GM18861 (cell line): ENCODE measurements around the gene BBS1.

Experiments used
- ATAC-seq: cut with Tn5 transposase; IDR thresholded peaks from one replicate; pipeline ENCODE4 v1.9.1; 2021; ENCODE audit not compliant: unreplicated experiment

Gene BBS1

DNA sequence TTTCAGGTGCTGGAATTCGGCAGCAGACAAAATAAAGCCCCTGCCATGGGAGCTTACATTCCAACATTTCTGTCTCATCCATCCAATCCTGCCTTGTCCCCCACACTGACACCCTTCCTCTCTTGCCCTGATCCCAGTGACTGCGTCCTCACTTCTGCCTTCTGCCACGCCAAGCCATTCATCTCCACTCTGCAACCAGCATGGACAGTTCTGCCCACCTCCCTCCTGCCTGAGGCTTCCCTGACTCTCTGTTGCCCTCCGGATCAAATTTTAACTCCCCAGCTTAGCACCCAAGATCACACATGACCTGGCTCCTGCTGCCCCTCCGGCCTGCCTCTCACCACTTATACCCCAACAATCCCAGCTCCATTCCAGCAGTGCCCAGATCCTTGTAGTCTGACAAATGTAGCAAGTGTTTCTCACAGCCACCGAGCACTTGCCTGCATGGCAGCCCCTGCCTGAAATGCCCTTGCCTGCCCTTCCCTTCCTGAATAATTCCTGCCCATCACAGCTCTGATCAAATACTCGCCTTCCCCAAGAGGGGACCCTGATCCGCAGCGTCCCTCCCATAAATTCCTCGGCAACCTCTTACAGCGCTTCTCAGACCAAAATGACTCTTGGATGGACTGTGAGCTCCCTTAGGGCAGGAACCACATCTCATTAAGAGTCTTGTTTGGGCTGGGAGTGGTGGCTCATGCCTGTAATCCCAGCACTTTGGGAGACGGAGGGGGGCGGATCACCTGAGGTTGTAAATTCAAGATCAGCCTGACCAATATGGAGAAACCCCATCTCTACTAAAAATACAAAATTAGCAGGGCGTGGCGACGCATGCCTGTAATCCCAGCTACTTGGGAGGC is 38.6 kb downstream of the BBS1 start:
- ATAC-seq: no peak

DNA sequence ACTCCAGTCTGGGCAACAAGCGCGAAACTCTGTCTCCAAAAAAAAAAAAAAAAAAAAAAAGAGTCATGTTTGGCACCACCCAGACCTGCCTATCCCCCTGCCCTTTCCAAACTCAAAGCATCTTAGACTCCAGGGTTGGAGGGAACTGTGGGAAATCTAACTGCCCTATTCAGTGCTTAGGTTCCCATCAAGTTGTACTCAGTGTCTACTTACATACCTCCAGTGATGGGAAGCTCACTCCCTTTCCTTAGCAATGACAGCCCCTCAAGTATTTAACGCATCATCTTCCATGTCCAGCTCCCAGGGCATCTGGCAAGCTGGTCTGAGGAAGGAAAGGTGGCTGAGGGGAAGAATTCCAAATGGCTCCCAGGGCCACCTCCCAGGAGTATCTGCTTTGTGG is 39.3 kb downstream of the BBS1 start:
- ATAC-seq: no peak

DNA sequence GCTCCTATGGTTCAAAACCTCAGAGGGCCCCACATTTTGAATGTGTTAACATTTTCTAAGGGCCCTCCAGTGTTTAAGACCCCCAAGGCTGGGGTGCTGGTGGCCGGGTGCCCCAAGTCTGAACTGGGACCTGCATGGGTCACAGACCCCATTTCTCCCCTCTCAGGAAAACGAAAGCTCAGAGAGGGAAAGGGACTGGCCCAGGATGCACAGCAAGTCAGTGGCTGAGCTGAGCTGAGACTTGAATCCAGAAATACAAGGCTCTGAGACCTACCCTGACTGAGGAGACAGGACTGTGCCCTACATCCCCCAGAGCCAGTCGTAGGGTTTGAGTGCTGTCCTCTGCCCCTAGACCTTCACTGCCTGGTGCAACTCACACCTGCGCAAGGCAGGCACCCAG is 40.5 kb downstream of the BBS1 start:
- no peak for ATAC-seq

DNA sequence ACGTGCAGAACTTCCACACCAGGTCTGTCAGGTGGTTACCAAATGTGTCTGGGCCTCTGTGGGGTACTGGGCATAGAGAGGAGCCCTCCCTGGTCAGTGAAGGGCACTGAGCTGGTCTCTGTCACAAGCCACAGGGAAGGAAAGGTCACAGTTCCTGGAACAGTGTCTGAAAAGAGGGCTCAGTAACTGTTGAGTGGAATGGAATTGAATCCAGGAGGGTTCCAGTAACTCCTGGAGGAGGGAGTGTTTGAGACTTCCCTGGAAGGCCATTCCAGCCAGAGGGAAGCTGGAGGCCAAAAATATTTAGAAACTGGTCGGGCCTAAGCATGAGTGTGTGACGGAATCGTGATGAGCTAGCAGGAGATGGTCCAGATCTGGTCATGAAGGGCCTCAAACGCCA is 44.2 kb downstream of the BBS1 start:
- ATAC-seq: no peak

DNA sequence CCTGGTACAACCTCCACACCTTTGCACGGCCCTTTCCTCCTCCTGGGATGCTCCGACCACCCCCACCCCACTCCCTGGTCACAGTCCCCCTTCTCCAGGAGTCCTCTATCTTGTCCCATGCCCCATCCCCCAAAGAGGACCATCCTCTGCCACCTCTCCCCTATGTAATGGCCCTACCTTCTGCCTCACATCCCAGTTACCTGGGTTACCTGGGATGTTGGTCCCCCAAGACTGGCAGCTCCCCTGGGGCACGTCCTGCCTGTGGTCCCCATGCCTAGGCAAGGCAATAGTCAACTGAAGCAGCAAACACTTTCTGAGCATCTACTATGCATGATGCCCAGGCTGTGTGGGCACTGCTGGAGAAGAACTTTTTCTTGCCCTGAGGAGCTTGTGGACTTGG is 45.0 kb downstream of the BBS1 start:
- ATAC-seq: no peak

DNA sequence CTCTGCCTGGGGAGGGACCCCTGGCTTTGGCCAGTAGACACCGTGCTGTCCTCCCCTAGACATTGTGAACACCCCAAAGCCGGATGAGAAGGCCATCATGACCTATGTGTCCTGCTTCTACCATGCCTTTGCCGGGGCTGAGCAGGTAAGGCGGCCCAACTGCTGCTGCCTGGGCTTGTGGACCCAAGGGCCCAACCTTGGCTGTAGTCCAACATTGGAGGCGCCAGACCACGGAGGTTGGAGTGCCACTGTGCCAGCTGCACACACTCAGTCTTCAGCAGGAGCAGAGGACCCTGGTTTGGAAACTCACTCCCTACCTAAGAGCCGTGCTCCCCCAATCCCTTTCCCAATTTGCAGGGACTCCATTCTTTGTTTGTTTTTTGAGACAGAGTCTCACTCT is 45.7 kb downstream of the BBS1 start:
- no peak for ATAC-seq

DNA sequence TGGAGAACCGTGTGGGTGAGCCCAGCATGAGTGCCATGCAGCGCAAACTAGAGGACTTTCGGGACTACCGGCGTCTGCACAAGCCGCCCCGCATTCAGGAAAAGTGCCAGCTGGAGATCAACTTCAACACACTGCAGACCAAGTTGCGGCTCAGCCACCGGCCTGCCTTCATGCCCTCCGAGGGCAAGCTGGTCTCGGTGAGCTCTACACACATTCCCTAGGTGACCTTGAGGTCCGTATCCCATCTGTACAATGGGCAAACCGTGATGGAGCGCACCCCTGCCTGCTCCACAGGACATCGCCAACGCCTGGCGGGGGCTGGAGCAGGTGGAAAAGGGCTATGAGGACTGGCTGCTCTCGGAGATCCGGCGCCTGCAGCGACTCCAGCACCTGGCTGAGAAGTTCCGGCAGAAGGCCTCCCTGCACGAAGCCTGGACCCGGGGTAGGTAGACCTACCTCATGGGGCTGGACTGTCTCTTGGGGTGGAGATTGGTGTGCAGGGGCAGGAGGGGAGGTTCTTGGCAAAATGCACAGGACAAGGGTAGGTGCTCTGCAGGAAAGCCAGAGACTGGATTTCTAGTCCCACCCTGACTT is 47.4 kb downstream of the BBS1 start:
- ATAC-seq: no peak

DNA sequence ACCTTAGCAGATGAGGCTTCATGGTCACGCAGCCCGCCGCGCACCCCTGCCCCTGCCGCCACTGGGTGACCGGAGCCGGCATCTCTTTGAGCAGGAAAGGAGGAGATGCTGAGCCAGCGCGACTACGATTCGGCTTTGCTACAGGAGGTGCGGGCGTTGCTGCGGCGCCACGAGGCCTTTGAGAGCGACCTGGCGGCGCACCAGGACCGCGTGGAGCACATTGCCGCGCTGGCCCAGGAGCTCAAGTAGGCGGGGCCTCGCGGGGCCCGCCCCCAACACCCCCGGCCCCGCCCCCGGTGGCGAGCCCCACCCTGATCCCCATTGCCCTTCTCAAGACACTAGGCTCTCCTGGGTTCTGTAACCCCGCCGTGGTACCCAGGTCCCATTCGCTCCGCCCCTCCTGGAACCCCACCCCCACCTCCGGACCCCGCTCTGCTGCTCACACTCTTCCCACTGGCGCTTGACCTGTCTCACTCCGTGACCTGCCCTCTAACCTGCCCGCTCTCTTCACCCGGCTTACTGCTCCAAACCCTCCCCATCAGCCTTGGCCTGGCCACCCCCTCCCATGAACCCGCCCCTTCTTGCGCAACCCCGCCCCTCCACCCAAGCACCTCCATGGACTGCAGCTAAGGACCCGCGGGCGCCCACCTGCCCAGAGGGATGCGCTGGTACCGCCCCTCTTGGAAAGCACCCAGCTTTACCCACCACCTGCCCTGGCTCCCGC is 48.9 kb downstream of the BBS1 start:
- no peak for ATAC-seq

DNA sequence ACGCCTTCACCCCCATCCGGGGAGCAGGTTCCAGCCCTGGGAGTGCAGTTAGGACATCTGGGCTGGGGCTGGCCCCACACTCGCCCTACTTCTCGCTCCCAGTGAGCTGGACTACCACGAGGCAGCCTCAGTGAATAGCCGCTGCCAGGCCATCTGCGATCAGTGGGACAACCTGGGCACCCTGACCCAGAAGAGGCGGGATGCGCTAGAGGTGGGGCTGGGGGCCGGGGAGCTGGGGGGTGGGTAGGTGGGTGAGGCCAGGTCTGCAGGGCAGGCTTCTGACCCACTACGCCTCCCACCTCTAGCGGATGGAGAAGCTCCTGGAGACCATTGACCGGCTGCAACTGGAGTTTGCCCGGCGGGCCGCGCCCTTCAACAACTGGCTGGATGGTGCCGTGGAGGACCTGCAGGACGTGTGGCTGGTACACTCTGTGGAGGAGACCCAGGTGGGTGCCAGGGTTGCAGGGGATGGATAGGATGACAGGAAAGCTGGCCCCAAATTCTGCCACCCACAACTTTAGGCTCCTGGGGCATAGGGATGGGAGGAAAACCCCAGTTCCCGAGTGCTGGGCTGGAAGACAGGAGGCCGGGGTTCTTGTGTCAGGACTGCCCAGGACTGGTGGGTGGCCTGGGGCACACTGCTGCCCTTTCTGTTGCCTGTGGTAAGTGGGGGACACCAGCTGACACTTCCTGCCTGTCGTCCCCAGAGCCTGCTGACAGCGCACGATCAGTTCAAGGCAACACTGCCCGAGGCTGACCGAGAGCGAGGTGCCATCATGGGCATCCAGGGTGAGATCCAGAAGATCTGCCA is 49.6 kb downstream of the BBS1 start:
- ATAC-seq: no peak

DNA sequence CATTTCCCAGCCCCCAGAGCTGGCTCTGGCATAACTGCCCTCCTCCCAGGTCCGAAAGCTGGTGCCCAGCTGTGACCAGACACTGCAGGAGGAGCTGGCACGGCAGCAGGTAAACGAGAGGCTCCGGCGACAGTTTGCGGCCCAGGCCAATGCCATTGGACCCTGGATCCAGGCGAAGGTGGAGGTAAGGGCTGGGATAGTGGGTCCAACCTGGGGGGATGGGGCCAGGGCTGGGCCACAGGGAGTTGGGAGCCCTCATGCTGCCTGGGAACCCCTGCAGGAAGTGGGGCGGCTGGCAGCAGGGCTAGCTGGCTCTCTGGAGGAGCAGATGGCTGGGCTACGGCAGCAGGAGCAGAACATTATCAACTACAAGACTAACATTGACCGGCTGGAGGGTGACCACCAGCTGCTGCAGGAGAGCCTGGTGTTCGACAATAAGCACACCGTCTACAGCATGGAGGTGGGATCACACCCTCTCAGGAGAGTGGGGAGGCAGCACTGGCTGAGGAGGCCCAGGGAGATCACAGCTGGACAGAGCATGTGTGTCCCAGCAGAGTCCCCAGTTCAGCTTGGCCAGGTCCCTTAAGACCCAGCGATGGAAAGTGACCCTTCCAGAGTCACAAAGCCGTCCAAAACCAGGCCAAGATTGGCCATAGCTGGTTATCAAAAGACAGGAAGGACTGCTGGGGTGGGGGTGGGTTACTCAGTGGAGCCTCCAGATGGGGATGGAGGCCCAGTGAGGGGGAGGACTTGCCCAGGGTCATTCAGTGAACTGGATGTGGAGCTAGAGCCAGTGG is 50.9 kb downstream of the BBS1 start:
- no peak for ATAC-seq

DNA sequence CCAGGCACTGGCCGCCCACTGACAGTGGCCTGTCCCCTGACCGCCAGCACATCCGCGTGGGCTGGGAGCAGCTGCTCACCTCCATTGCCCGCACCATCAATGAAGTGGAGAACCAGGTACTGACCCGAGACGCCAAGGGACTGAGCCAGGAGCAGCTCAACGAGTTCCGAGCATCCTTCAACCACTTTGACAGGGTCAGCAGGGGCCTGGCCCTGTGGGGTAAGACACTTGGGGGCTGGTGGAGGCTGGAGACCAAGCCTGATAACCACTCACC is 51.5 kb downstream of the BBS1 start:
- ATAC-seq: no peak

DNA sequence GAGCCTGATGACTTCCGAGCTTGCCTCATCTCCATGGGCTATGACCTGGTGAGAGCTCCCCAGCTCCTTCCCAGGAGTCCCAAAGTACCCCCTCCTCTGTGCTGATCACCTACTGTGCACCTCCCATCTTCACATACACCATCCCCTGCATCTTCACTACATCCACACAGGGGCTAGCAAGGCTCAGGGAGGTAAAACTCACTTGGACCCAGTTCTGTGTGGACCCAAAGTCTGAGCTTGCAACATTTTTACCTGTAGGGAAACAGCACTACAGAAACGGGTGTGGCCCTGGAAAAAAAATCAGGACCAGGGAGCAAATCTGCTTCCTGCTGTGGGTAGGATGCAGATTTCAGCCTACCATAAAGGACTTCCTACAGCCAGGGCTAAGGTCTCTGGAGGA is 51.8 kb downstream of the BBS1 start:
- no peak for ATAC-seq

DNA sequence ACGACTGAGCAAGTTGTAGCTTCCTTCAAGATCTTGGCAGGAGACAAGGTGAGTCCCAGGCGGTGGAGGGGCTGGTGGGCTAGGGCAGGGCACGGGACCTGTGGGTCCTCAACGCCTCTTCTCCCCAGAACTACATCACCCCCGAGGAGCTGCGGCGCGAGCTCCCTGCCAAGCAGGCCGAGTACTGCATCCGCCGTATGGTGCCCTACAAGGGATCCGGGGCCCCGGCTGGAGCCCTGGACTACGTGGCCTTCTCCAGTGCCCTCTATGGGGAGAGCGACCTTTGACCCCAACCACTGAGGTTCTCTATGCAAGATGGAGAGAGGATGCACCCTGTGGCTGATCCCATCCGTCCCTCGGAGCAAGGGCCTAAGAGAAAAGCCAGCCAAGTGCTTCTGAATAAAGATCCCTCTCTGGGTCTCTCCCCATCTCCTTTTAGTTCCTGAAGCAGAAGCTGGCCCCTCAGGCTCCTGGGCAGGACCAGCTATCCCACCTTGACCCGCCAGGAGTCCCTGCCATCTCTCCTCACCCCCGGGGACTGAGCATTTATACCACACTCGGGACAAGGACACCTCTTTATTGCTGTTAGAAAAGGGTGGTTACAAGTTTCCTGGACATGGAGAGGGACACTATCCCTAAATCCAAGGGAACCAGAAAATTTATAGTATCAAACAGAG is 52.6 kb downstream of the BBS1 start:
- no peak for ATAC-seq

DNA sequence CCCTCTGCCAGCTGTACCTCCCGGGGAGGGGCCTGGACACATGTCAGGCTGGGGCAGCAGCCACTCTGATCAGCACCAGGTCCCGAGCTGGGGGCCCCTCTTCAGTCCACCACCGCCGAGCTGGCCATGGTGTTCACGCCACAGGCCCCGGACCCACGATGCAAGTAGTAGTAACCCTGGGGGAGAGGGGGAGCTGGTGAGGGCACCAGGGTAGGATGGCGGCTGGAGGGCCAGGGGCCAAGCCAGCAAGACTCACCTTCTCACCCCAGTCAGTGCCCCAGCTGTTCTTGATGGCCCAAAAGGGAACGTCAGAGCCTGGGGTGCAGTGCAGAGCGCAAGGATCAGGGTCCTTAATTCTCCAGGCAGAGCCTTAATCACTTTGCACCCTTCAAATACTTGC is 53.4 kb downstream of the BBS1 start:
- ATAC-seq: no peak

DNA sequence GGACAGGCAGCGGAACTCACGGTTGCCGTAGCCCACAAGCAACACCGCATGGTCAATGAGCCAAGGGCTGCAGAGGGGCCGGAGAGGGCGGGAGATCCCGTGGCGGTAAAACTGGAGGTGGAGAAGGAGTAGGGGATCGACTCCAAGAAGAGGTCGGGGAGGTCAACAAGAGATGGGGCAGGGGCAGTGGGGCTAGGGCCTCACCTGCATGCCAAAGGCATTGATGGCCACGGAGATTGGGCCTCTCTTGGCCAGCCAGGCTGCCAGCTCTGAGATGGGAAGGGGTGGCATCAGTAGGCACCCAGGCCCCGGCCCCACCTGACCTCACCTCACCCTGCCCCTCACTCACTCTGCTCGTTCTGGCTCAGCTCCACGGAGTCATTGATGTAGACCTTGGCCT is 54.1 kb downstream of the BBS1 start:
- no peak for ATAC-seq

DNA sequence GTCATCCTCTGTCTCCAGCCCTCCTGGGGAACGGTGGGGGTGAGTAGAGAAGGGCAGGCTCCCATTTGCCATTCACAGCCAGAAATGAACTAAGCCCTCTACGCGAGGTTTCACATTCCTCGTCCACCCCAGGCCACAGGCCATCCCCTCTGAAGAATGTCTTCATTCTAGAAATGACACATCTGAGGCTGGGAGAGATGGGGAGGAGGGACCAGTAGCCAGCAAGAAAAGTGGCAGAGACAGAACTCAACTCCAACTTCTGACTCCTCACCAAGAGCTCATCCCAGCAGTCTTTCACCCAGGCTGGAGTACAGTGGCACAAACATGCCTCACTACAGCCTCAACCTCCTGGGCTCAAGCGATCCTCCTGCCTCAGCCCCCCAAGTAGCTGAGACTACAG is 54.5 kb downstream of the BBS1 start:
- no peak for ATAC-seq

DNA sequence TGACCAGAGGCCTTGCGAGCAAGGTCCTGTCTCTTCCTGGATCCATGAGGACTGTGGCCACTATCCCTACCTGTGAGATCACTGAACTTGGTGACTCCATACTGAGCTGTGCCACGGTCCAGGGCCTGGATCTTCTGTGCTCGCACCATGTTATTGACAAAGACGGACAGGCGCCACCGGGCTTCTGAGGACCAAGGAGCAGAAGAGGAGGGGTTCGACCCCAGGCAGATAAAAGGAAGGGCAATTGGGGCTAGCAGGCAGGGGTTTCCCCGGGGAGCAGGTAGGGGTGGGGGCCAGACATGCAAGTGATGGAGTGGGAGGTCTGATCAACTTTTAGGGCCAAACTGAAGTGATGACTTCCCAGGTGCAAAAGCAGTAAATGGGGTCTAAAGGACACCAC is 55.8 kb downstream of the BBS1 start:
- ATAC-seq: no peak

DNA sequence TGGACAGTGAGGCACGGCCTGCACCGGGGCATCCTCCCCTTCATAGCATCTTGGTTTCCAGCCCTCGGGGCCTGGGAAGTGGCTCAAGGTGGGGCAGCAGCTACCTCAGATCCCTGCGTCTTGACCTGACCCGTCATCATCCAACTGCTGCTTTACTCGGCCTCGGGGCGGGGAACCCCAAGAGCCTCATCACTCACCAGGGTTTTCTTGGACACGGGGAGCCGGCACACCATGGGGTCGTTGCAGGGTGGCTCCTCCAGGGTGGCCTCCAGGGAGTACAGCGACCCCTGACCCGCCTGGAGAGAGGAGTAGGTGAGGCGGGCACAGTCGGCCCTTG is 57.3 kb downstream of the BBS1 start:
- ATAC-seq: no peak

DNA sequence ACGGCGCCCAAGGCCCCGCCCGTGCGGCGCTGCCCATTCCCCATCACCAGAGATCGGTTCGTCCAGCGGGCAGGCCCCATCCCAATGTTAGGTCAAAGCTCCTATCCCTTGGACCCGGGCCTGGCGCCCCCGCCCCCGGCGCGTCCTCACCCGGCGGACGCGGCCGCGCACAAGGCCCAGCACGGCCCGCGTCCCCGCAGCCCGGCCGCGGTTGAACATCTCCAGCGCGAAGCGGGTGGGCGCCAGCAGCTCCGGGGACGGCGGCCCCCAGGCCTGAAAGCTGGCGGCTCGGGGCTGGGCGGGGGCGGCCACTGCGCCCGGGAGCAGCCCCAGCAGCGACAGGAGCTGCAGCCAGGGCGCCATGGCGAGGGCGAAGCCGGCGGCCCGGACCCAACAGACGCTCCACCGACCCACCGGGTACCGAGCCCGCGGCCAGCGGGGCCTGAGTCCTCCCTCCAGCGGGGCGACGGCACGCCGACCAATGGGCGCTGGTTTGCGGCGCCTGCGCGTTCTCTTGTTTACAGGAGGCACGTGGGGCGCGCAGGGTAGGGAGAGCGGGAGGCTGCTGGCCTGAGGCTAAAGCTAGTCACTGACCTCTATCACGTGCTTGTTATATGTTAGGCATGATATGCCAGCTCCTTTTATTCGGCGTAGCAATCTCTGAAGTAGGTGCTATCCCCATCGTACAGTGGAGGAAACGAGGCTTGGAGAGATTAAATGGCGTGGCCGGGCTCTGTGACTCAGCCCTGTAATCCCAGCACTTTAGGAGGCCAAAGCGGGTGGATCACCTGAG is 57.9 kb downstream of the BBS1 start, which contains the start of gene CTSF:
CTSF (minus strand) TSS at position 483 of the 793 bp plus-strand sequence; CDS start at position 363, 120 bp downstream.
- ATAC-seq: no peak
